ENCODE measurements around the gene ARHGAP22. TPM values are rescaled to one million over a fixed set of nuclear protein-coding genes. Genes with fewer than 3 reads are reported as not detected.
"Not testable (repeated sequence)": the region's sequence is repeated elsewhere in the genome, so short reads cannot be mapped to it uniquely, and the experiment has no call there.

Gene ARHGAP22
- total RNA-seq, 6 donors from 2014 or later, result 1.4 to 25.1 (median 7.1) TPM

DNA sequence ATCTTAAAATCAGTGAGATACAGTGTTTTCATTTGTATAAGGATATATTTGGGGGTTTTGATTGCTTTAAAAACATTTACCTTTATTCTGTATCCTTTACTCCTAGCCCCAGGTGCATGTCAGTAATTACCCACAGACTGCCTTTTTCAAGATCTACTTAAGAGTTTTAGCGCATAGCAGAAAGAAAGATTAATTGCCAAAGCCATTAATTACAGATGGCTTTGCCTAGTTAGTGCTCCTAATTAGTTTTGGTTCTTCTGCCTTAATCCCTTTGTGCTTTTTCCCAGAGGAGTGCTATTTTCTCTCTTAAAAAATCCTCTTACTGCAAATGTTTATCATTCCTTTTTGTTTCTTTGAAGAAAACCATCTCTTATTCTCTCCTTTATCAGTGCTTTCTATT, 175.6 kb downstream of the ARHGAP22 start:
- TF ChIP-seq EP300 (IDR thresholded peaks at IDR 0.05) (no peak), POLR2A (IDR thresholded peaks at IDR 0.05) (no peak)
- TF ChIP-seq, protein P1, sequence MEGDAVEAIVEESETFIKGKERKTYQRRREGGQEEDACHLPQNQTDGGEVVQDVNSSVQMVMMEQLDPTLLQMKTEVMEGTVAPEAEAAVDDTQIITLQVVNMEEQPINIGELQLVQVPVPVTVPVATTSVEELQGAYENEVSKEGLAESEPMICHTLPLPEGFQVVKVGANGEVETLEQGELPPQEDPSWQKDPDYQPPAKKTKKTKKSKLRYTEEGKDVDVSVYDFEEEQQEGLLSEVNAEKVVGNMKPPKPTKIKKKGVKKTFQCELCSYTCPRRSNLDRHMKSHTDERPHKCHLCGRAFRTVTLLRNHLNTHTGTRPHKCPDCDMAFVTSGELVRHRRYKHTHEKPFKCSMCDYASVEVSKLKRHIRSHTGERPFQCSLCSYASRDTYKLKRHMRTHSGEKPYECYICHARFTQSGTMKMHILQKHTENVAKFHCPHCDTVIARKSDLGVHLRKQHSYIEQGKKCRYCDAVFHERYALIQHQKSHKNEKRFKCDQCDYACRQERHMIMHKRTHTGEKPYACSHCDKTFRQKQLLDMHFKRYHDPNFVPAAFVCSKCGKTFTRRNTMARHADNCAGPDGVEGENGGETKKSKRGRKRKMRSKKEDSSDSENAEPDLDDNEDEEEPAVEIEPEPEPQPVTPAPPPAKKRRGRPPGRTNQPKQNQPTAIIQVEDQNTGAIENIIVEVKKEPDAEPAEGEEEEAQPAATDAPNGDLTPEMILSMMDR (IDR thresholded peaks at IDR 0.05), result no peak
- no peak overlapping the region for H3K27ac ChIP-seq
- WGBS, 2 donors, result 98 to 100% methylated on average over 1 of the region's 1 CpG
- H3K9me3 ChIP-seq, result no peaks in the 10 kb centered on the region
- no peak for DNase-seq
- ATAC-seq (ENCODE audit: low FRiP score in 2 of 2), result no peak
- no peaks in the 10 kb centered on the region for H3K27me3 ChIP-seq
- H3K36me3 ChIP-seq, result peaks cover 0 to 23% (median 1%) of the 10 kb centered on the region in 4 donors
- H3K4me1 ChIP-seq, result no peaks in the 10 kb centered on the region
- no peak overlapping the region for H3K4me3 ChIP-seq

DNA sequence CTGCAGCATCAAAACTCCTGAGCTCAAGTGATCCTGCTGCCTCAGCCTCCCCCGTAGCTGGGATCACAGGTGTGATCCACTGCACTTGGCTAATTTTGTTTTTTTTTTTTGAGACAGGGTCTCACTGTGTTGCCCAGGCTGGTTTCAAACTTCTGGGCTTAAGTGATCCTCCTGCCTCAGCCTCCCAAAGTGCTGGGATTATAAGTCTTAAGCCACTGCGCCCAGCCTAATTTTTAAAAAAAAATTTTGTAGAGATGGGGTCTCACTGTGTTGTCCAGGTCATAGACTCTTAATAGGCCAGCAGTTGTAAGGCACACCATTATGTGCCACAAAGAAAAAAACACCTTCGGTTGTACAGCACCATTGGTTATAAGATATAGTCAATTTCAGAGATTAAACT, 176.0 kb downstream of the ARHGAP22 start:
- WGBS, 2 donors, result 95 to 100% methylated on average over 3 of the region's 3 CpGs
- no peak for ATAC-seq (ENCODE audit: low FRiP score in 2 of 2)
- DNase-seq, result no peak

DNA sequence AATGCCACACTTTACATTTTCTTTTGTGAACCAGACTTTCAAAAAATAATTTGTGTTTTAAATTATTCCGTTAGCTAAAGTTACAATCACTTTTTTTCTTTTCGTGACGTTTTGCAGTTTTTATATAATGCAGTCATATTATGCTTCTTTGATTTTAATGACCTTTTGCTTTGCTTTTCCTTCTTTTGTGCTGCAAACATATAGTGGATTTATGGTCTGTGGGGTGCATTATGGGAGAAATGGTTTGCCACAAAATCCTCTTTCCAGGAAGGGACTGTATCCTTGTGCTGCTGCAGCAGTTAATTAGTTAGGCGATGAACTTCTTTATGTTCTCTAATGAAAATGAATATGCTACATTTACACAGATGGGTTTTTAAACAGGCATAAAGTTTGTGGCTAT, 181.0 kb downstream of the ARHGAP22 start:
- no peak for ATAC-seq (ENCODE audit: low FRiP score in 2 of 2)

More for the DNA sequence above, 176.0 kb downstream of the ARHGAP22 start:
- H3K36me3 ChIP-seq, result peaks cover 0 to 22% (median 1%) of the 10 kb centered on the region in 4 donors
- H3K4me3 ChIP-seq, result no peak overlapping the region
- no peaks in the 10 kb centered on the region for H3K4me1 ChIP-seq
- no peak overlapping the region for H3K27ac ChIP-seq
- H3K27me3 ChIP-seq, result no peaks in the 10 kb centered on the region
- H3K9me3 ChIP-seq, result no peaks in the 10 kb centered on the region
- no peak for TF ChIP-seq EP300 (IDR thresholded peaks at IDR 0.05)
- no peak for TF ChIP-seq POLR2A (IDR thresholded peaks at IDR 0.05)
- TF ChIP-seq, protein P1 (IDR thresholded peaks at IDR 0.05), result no peak
- no peak for TF ChIP-seq POLR2AphosphoS5 (IDR thresholded peaks at IDR 0.05)

DNA sequence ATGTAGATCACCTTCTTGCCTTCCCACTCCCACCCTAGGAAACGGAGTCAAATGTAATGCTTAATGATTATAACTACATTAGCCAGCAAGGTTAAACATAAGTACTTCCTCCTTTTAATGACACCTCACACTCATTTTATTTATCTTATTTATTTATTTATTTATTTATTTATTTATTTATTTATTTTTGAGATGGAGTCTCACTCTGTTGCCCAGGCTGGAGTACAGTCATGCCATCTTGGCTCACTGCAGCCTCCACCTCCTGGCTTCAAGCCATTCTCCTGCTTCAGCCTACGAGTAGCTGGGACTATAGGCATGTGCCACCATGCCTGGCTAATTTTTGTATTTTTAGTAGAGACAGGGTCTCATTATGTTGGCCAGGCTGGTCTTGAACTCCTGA, 183.0 kb downstream of the ARHGAP22 start:
- H3K36me3 ChIP-seq; DNase-seq; H3K27me3 ChIP-seq; H3K9me3 ChIP-seq; H3K27ac ChIP-seq; H3K4me3 ChIP-seq; ATAC-seq (ENCODE audit: low FRiP score in 2 of 2); H3K4me1 ChIP-seq: not testable (repeated sequence)
- 90 to 98% methylated on average over 2 of the region's 2 CpGs for WGBS, 2 donors

More for the DNA sequence above, 181.0 kb downstream of the ARHGAP22 start:
- H3K4me1 ChIP-seq, result no peaks in the 10 kb centered on the region
- no peak overlapping the region for H3K4me3 ChIP-seq
- no peak for TF ChIP-seq EP300 (IDR thresholded peaks at IDR 0.05)
- no peak for TF ChIP-seq POLR2A (IDR thresholded peaks at IDR 0.05)
- no peak for TF ChIP-seq POLR2AphosphoS5 (IDR thresholded peaks at IDR 0.05)
- TF ChIP-seq, protein P1 (IDR thresholded peaks at IDR 0.05), result no peak
- 94 to 97% methylated on average over 4 of the region's 4 CpGs for WGBS, 2 donors
- H3K9me3 ChIP-seq, result no peaks in the 10 kb centered on the region
- no peaks in the 10 kb centered on the region for H3K27me3 ChIP-seq
- no peak for DNase-seq
- no peak overlapping the region for H3K27ac ChIP-seq
- H3K36me3 ChIP-seq, result peaks cover 0 to 20% (median 1%) of the 10 kb centered on the region in 4 donors

DNA sequence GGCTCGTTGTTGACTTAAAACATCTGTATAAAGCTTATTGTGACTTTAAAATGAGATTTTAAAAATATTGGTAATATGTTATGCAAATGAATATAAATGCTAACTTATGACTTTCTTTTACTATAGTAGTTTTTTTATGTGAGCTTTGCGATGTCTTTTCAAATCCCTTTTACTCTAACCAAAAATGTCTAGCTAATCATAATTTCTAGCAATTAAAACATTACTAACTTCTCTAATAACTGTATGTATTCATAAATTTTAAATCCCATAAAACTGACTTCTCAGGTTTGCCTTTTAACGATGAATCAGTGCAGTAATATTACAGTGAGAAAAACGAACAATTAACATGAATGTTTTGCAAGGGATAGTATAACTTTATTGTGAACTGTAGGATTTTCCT, 185.2 kb downstream of the ARHGAP22 start:
- no peak overlapping the region for H3K27ac ChIP-seq
- ATAC-seq (ENCODE audit: low FRiP score in 2 of 2) (no peak), DNase-seq (no peak)
- H3K4me3 ChIP-seq, result no peak overlapping the region
- TF ChIP-seq EP300 (IDR thresholded peaks at IDR 0.05) (no peak), POLR2A (IDR thresholded peaks at IDR 0.05) (no peak), POLR2AphosphoS5 (IDR thresholded peaks at IDR 0.05) (no peak)
- TF ChIP-seq, protein P1 (IDR thresholded peaks at IDR 0.05), result no peak
- WGBS, 2 donors, result 95% methylated on average over 4 of the region's 4 CpGs
- H3K9me3 ChIP-seq, result no peaks in the 10 kb centered on the region
- no peaks in the 10 kb centered on the region for H3K36me3 ChIP-seq
- peaks cover 0 to 3% (median 0%) of the 10 kb centered on the region in 4 donors for H3K4me1 ChIP-seq
- H3K27me3 ChIP-seq, result no peaks in the 10 kb centered on the region

Data from upper lobe of left lung (tissue), 6 donors.